ENCODE data around the gene ANKRD55.

Gene ANKRD55

DNA sequence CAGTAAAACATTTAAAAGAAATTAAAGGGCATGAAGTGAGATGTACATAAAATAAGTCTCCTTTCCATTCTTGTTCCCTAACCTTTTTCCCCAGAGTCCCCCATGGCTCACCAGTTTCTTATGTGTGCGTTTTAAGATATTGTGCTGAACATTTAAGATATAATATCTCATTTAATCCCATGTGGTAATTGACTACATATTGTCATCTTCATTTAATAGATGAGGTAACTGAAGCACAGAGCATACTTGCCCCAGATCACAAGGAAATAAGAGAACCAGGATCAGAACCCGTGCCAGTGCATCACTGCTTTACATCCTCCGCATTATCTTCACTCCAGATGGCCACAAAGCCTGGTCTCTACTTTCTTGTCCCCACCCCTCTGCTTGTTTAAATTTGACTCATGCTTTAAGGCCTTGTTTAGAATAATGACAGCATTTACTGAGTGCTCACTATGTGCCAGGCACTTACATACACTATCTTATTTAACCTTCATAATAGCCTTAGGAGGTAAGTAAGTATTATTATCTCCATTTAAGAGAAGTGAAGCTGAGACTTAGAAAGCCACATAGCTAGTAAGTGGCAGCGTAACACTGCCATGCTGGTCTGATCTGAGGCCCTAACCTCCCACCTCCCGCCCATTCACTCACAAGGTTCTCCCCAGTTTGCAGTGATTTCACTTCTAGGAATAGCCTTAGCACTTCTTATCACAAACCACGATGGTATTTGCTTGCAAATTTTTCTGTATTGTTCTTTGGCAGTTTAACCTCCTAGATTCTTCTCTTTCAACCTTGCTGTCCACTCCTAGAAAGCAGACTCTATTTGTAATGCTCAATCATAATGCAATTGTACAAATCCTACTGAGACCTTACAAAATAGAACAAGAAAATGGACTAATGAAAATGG is 160.0 kb downstream of the ANKRD55 start:
- no peak for DNase-seq

- no peak for DNase-seq
These were observed 161.7 kb downstream of the ANKRD55 start for GRCh38 chr5:56071470-56071869.

DNA sequence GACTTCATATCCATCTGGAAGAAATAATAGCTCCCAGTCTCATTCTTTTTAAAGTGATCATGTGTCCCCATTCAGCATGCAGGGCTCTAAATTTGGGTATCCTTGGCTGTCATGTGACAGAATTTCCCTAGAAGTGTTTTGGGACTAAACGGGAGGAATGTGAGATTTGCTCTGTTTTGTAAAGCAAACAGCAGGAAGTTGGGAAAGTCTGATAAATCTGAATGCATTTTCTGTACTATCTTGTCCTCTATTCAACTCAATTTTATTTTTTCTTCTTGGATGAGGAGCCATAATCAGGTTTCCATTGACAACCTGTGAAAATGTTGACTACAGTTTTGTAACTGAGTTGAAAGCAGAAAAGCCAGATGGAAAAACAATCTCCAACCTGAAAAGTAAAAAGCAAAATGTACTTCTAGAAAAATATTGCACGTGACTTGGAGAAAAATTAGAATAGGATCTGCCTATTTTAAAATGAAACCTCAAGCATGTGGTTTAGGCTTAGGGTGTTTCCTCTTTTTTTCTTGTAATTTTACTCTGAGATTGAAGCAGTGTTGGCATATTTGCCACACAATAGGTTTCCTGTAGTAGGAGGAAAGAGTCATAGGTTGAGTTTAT is 162.2 kb downstream of the ANKRD55 start:
- DNase-seq = no peak

DNA sequence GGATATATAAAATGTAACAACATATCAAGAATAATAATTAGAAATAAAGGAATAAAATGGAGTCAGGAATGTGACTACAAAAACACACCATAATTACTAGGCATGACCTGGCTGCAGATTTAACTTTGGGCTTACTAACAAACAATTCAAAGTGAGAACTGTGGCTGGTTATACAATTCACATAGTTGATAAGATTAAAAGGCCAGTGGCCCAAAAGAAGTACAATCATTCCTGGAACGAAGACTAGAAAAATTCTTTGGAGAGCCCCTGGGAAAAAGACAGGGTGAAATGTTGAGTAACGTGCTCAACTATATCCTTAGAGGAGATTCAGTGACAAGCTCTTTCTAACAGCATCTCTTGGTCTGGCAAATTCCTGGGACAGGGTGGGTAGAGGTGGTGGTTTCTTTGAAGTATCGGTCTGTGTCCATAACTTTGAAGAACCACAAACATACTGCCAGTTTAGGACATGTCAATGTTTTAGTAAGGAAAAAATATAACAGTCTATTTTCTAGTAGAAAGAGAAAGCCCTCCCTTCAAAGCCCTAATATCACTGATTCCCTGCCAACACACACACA is 163.4 kb downstream of the ANKRD55 start:
- DNase-seq = no peak

GRCh38 chr5:56066931-56067450 is 166.1 kb downstream of the ANKRD55 start:
- DNase-seq = no peak

GRCh38 chr5:56064984-56065383 is 168.1 kb downstream of the ANKRD55 start:
- DNase-seq = no peak

DNA sequence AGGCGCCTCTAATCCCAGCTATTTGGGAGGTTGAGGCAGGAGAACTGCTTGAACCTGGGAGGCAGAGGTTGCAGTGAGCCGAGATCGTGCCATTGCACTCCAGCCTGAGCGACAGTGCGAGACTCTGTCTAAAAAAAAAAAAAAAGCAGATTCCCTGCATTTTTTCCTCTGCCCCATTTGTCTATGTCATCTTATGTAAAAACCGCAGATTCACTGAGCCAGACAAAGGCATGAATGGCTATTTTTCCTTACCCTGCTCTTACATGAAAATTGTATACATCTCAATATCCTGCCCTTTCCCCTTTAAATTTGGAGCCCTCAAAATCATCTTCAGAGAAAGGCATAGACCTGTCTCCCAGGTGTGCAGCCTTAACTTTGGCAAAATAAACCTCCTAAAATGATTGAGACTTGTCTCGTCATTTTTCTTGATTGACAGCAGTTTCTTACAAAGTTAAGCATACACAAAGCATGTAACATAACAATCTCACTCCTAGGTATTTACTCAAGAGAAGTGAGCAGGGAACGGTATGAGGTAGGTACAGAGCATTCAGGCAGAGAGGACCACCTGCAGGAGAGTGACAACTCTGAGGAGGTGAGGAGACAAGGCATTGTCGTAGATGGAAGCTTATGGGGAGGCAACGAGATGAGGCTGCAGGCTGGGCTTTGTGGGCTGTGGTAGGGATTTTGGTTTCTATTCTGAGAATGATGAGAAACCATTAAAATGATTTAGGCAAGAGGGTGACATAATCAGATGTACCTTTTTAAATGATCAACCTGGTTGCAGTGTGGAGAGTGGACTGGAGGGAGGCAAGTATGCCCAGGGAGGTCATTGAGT is 172.6 kb downstream of the ANKRD55 start:
- no peak for DNase-seq

- no peak for DNase-seq
These were observed 173.3 kb downstream of the ANKRD55 start for GRCh38 chr5:56059854-56060253.

- no peak for DNase-seq
These were observed 176.3 kb downstream of the ANKRD55 start for GRCh38 chr5:56056875-56057274.

DNA sequence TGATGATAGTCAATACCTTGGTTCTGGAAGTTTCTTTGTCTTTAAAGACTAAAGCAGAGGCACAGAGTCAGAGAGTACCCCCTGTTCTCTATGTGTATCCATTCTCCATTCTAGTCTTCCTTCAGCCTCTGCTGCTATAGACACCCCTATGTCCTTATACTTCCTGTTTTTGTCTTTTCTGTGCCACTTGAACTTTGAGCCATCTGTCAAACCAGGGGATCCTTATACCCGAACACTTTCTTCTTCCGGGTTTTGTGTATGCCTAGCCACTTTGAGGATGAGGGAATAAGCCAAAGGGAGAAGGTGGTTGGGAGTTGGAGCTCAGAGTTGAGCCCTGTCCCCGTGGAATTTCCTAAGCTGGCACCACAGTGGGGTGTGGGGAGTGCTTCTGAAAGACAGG is 177.3 kb downstream of the ANKRD55 start:
- no peak for DNase-seq

- DNase-seq = no peak
These were observed 177.8 kb downstream of the ANKRD55 start for GRCh38 chr5:56055287-56055686.

GRCh38 chr5:56054666-56055065 is 178.5 kb downstream of the ANKRD55 start:
- DNase-seq = no peak

DNA sequence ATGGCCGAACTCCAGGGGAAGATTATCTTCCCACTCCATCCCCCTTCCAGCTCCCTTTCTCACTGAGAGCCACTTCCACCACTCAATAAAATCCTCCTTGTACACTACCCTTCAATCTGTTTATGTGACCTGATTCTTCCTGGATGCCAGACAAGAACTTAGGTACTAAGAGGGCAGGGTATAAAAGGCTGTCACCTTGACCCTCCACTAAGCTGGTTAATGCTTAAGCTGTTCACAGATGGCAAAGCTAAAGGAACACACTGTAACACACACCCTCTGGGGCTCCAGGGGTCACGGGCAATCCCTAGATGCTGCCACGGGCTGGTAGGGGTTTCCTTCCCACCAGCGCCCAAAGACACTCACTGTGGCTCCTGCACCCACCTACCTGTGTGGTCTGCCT is 179.8 kb downstream of the ANKRD55 start:
- no peak for DNase-seq

- no peak for DNase-seq
These were observed 180.4 kb downstream of the ANKRD55 start for GRCh38 chr5:56052735-56053134.

DNA sequence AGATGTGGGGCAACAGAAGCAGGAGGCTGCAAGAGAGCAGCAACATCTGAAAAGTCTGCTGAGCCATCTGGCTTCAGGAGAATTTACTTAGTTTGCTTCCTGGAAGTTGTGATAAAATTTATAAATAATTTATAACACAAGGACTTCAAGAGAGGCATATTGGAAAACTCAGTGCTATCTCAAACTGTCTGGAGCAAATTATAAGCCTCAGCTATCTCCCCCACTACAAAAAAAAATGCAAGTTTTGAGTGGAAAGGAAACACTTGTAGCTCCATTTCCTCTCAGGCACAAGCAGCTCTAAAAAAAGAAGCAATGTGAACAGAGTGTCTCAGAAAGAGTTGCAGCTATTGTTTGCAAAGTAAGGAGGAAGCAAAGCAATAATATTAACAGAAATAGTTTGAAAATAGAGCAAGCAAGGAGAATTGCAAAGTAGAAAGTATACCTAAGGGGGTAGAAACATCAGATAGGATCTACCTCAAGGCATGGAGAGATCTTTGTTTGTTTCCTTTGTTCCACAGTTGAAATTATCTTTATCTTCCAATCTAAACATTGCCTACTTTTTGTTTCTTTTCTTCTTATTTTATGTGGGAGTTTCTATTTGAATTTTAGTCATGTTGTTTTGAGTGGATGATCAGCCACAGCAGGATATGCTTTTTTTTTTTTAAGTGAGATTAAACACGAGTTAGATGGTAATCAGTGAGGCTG is 182.4 kb downstream of the ANKRD55 start:
- no peak for DNase-seq

Data from right forelimb (tissue), 1 donor.